Activated CD8-positive, alpha-beta memory T cell treated with anti-CD3 and anti-CD28 coated beads, Interleukin-2, amount 50 U/mL, for 1 hour (primary cell): ENCODE measurements around the gene ARHGEF17.
A peak's percentile ranks its signal among the peaks of the same experiment; 100 is the strongest.

Source experiments
- DNase-seq: peaks from one replicate; pipeline ENCODE4 v3.0.0-alpha.2; 2020; ENCODE audit errors: extremely low read depth

The ARHGEF17 gene

DNA sequence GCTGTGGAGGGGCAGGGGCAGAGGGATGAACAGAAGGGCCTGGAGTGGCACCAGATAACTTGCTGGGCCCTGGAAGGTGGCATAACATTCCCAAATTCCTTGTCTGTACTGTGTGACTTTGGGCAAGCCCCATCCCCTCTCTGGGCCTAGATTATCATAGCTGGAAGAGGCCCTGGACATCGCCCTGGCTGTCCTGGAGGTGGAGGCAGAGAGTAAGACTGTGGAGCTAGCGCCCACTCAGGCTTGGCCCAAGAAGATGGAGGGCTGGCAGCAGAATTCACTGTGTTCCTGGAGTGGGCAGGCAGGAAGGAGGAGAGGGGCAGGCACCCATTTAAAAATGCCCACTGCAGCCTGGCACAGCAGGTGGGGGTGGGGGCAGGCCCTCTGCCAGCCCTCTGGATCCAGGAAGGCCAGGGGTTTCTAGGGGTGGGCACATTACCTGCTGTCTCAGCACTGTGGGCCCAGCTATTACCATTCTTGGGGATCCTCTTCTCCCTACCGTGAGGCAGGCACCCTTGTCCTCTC, 22.6 kb downstream of the ARHGEF17 start:
- DNase-seq: no peak

DNA sequence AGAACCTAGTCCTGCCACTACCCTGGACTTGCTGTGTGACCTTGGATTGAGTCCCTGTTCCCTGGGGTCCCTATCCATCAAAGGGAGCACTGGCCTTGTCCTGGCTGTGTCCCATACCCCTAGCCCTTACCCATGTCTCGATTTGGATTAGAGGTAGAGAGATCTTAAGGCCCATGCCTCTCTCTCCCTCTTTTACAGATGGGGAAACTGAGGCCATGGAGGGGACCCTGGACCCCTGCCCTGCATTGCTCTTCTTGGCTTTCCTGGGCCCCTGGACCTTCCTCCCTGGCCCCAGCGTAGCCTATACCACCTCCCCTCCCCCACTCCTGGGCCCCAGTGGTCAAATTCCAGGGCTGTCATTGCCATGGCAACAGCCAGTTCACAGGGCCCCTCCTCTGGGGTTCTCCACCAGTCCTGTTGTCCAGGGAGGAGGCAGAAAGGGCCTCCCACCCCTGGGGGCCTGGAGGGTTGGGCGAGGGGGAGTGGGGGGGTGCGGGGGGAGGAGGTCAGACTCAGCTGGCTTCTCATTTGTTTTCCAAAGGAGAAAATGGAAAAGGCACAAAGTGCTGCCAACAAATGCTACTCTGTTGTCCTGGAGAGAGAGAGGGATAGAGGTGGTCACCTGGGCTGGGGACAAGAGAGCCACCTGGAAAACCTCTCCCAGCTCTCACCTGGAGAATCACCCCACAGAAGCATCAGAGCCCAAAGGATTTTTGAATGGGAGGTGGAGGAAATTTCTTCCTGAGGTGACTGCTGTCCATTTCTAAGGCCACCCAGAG, 23.3 kb downstream of the ARHGEF17 start:
- DNase-seq: no peak

DNA sequence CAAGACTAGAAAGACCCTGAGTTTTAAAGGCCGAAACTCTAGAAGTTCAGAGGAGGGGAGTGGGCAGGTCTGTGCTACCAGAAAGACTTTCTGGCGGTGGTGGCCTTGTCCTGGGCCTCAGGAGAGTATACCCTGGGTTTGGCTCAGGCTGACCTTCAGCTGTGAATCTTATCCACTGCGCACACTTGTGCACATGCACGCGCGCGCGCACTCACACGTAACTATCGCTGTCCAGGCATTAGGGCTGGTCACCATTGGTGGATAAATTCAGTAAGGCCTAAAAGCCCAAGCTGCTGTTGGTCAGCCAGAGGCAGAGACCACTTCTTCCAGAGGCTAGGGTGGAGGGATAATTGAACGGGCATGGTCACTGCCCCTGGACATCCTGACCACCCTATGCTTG, 25.1 kb downstream of the ARHGEF17 start:
- no peak for DNase-seq

DNA sequence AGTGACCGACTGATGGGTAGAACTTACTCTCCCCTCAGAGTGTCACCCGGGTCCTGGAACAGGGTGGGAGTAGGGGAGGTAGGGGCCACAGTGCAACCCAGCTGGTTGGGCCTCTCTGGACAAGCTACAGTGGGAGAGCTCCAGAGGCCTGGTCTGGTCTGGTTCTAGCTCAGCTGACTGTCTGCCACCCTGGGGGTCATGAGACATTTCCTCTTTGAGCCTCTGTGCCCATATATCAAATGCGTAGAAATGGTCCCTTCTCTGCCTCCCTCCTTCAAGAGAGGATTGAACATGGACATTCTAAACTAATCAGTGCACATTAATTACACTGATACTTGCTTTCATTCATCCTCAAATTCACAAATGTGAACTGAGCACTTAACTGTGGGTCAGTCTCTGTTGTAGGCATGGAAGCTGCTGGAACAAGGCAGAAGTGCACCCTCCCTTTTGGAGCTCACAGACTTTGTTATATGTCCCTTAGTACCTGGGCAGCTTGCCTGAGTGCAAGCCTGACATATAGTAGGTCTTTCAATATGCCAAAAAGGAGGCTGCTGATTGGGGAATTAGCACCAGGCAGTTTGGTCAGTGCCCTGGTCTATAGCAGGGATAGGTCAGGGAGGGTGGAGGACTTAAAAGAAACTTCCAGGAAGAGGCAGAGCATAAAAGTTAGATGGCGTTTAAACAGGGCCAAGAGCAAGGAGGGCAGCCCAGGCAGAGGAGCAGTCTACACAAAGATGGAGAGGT, 25.7 kb downstream of the ARHGEF17 start:
- DNase-seq: no peak

DNA sequence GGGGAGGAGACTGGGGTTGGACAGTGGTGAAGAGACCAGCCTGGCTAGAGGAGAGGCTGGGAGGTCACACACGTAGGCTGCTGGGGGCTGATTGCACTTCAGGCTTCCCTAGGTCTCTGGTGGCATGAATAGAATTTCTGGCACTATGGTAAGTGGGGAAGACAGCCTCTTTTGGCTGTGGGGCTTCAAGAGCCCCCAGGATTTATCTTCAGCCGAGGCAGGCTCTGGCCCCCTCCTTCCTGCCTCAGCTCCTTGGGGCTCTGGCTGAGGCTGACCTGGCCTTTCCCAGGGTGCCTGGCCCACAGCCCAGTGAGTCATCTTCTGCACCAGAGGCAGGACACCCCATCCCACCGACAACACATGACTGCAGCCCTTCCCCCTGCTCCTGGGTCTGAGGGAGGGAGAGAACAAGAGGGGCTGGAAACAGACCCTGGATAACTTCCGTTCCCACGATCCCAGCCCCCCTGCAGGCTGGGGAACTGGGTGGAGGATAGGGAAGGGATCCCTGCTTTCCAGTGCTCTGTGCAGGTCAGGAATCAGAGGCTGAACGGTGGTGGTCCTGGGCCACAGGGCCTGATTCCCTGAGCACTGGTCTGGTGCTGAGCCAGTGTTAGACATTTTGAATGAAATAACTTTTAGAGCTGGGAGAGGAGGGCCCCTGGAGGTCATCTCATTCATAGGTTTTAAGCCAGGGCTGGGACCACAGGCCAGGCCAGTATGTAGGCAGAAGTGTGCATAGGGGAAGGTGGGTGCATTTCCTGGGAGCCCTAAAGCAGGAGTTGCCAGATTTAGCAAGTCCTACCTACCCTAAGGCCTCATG, 26.5 kb downstream of the ARHGEF17 start:
- DNase-seq: no peak

DNA sequence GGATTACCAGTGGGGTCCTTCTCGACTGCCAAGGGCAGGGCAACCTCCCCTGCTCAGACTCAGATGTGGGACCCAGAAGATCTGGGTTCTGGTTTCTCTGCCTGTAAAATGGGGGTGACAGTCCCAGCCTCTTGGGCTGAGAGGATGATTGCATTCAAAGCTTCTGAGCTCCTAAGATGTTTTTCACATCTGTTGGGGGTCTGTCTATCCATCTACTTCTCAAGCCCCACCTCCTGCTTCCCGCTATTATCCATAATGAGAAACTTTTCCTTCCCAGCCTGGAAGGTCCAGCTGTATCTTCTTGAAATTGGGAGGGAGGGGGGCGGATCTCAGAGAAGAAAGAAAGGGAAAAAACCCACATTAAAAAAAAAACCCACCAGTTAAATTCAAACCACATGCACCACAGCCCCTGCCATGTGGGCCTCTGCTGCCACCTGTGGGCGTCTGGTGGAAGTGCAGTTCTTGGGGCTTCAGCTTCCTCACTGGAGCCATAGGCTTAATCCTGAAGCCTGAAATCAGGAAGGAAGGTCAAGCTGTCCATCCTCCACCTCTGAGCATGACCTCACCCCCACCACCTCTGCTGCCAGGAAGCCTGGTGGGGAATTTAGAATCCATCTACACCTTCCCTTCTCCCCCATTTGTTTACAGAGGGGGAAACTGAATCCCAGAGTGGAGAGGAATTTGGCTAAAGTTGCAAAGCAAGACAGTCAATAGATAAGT, 27.3 kb downstream of the ARHGEF17 start:
- peak; percentile 25 for DNase-seq

DNA sequence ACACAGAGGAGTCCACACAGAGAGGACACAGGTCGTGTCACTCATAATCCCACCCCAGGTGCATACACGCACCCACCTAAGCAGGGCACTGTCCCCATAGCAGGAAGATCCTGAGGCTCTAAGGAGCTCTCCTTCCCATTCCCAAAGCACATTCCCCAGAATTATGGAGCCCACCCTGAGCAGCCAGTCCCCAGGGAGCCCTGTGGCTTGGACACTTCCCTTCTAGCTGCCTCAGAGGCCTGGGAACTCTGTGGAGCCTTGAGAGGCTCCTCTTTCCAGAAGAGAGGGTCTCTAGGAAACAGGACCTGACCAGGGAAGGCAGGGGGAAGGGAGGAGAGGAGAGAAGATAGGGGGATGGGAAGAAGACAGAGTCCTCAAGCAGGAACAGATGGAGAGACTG, 29.8 kb downstream of the ARHGEF17 start:
- no peak for DNase-seq

DNA sequence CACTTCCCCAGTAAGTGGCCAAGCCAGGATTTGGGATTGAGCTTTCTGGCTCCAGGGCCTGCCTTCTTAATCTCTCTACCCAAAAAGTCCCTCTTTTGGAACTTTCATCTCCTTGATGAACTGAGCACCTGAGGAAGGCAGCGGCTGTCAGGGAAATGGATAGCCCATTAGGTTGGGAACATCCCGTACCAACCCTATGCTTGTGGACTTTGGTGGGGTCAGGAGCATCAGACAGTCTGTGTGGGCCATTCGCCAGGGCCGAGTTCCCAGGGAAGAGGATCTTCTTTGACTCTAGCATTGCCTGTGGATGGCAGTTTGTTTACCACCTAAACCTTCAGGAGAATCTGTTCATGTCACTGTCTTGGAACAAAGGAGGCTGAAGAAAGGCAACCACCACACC, 30.2 kb downstream of the ARHGEF17 start:
- no peak for DNase-seq

DNA sequence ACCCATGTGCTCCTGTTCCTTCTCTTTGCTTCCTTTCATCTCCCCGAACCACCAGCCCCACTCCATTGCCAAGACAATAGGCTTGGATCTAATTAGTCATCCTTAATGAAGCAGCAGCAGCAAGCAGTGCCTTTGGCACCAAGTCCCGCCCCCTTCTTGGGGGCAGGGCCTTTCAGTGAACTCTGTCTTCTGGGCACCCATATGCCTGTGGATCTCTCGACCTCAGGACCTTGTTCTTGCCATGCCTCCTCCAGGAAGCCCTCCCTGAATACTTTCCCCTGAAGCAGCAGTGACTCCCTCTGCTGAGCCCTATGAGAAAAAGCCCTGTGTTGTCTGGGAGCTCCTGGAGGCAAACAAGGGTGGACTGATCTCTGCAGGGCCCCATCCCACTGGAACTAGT, 32.1 kb downstream of the ARHGEF17 start:
- no peak for DNase-seq

DNA sequence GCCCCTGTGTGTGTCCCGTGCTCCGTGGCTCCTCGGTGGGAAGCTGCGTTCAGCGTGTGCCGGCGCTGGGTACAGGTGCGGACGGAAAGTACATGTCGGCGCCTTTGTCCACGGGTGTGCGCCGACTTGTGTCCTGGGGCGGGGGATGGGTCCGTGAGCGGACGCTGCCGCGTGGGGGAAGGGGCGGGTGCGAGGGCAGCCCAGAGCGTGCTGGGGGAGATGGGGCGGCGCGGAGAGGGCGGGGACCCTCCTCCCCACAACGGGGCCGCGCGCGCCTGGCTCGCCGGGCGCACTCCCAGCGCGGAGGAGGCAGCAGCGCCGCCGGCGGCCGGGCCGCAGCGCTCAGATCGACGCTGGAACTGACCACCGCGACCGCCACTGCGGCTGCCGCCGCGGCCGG, 34.6 kb downstream of the ARHGEF17 start:
- no peak for DNase-seq

DNA sequence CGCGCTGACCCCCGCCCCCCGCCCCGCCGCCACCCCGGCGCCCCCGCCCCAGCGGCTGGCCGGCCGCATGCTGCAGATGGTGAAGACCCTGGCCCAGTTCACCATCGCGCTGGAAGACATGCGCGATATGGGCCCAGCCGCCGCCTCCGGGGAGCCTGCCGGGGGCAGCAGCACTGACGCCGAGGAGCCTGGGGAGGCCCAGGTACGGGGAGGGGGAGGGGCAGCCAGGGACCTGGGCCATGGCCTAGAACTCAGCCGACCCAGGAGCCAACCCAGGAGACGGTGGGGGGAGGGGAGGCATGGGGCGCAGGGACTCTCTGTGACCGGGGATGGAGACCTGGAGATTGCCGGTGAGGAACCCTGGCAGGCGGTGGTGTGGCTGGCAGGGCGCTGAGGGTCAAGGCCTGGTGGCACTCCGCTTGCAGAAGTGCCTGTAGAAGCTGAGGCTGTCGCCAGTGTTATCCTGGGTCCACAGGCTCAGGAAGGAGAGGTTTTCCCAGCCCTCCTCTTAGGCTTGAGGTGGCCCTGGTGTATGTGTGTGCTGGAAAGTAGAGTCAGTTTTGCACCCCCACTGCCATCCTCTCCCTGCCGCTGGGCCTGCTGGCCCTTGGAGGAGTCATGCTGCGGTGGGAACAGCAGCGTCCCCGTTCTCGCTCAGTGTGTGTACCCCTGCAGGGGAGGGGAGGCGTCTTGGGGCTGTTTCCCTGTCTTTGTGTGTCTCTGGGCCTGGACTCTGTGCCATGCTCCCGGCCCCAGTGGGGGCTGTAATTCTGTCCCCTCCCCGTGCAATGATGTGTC, 35.2 kb downstream of the ARHGEF17 start:
- DNase-seq: no peak

DNA sequence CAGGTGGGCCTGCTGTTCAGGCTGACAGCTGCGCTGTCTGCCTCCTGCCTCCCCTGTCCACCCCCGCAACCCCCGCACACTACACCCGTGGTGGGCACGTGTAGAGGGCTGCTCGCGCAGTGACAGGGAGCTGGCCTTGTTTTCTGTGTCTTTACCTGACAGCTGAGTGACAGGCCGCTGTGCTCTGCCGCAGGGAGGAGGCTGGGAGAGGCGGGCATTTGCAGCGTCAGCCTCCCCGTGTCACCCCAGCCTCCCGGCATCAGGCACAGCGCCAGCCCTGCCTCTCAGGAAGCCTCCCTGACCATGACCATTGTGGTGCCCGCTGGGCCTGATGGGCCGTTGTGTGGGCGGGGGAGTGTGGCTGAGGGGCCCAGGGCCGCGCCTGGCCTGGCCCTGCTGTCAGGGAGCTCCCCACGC, 36.1 kb downstream of the ARHGEF17 start:
- DNase-seq: no peak

DNA sequence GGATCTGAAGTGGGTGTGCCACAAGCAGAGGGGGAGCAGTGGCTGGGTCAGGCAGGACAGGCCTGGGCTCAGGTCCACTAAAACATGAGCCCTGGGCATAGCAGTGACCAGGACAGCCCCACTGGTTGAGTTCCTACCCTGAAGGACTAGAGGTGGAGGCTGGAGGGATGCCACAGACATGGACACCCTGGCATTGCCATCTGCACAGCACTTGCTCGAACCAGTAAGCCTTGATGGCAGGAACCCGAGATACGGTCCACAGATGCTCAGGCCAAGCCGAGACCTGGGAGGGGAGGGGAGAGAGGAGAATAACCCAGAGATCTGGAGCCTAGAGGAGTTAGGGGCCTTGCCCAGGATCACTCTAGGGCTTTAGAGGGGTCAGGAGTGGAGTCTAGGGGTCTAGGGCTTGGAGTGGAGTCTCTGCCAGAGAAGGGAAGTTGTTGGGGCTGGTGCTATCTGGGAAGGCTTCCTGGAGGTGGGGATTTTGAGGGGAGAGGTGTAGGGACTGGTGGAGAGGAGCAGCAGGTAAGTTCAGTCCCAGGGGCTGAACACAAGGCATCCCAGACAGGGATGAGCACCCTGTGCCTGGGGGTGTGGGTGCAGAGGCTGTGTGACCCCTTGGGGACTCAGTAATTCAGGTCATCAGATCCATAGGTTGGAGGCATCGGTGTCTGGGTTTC, 37.5 kb downstream of the ARHGEF17 start:
- DNase-seq: no peak

DNA sequence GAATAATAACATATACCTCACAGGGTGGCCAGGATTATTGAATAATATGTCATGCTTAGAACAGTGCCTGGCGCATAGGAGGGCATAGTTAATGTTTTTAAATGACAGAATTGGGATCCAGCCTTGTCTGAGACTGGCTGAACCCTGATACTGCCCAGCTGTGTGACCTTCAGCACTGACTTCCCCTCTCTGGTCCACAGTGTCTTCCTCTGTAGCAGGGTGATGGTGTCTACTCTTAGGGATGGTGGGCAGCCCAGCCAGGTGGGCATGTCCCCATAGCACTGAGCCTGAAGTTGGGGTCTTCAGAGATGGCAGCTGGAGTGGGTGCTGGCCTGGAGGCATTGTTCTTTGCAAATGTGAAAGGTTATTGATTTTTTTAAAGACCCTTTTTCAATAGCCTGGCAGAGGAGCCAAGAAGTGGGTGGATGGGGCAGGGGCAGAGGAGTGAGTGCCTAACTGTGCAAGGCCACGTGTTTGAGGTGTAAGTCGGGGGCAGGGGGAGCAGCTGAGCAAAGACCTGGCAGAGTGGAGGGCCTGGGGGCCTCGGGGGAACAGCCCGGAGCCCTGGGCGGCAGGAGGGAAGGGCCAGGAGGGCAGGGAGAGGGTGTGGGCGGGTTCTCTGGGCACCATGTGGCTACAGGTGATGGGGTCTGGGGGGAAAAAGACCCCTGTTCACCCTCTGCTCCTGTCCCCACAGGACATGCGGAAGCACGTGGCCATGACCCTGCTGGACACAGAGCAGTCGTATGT, 38.3 kb downstream of the ARHGEF17 start:
- DNase-seq: no peak

DNA sequence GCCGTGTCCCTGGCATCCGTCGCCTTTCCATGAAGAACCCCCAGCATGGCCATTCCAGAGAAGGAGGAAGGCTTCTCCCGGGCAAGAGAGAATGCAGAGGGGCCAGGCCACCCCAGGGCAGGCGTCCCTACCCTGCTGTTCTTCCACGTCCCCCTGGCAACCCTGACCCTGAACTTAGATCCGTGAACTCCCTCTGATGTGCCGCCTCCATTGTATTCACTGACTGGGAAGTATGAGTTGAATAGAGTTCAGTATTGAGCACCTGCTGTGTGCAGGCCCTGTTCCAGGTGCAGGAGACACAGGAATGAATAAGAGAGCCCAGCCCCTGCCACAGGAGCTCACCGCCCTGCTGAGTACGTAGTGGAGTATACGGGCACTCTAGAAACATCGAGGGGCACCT, 39.0 kb downstream of the ARHGEF17 start:
- DNase-seq: no peak

DNA sequence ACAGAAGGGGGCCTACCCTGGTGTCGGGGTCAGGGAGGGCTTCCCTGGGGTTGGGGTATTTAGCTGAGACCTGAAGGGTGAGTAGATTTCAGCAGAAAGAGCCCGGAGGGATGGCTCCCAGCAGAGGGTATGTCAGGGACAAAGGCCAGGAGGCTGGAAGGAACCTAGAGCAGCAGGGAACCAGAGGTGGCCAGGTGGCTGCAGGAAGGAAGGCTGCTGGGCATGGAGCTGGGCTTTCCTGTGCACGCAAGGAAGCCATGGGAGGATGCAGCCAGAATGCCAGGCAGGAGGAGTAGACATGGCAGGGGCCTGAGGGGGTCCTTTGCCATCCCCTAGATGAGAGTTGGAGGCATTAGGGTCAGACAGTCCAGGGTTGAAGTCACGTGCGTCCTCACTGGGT, 40.8 kb downstream of the ARHGEF17 start:
- no peak for DNase-seq

DNA sequence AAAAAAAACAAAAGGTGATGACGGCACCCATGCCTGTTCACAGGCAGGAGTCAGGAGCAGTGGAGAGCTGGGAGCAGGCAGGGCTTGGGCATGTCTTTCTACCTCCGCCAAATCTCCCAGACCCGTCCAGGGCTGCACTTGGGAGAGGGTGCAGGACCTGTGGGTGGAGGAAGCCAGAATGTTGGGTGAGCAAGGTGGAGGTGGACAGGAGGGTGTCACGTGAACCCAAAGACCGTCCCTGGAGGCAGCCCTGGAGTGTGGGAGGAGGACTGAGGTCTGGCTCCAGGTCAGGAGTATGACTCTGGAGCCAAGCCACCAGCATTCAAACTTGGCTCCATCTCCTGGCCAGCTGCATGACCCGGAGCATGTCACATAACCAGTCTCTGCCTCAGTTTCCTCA, 41.6 kb downstream of the ARHGEF17 start:
- no peak for DNase-seq

DNA sequence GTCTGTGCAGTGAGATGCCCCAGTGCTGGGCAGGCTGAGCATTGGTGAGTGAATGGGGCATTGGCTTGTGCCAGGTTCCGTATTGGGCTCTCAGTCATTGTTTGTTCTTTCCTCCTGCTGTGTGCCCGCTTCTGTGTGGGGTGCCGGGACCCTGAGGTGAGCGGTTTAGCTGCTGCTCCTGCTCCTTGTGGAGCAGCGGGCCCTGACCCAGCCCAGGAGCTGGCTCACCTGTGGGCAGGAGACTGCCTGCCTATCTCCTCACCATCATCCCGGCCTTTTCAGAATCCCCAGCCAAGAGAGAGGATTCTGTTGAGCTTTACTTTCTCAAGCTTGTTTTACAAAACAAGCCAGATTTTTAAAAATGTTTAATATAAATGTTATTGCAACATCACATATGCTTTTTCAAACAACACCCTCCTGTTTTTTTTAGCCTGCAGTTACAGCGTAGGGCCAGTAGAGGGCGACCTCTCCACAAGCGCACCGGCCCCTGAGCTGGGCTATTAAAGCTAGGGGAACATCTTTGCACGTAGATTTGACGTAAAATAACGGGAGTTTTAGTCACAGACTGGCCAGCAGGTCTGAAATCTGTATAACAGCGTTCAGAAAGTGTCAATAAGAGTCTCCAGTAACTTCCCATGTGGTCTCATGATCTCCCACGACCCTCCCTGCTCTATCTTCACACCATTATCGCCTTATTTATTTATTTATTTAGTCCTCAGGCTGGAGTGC, 43.0 kb downstream of the ARHGEF17 start:
- DNase-seq: peak; percentile 21

DNA sequence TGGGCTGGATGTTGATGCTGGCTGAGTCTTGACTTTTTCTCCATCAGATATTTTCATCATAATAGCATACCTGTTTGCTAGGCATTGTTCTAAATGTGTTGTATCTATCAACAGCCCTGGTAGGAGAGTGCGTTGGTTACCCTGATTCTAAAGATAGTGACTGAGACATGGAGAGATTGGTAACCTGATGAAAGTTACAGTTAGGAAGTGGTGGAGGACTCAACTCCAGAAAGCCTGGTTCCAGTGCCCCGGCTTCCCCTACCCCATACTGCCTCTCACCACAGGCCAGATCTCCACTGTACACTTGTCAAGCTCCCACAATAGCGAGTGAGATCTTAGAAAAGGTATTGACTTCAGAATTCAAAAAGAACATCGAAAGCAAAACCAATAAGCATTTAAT, 45.3 kb downstream of the ARHGEF17 start:
- DNase-seq: no peak
